ENCODE measurements around the gene TRAPPC10. TPM values are rescaled to one million over a fixed set of nuclear protein-coding genes. Genes with fewer than 3 reads are reported as not detected.
"Not testable (repeated sequence)": the region's sequence is repeated elsewhere in the genome, so short reads cannot be mapped to it uniquely, and the experiment has no call there.

The TRAPPC10 gene
- total RNA-seq, 4 donors from 2014 or later: 20.9 to 31.9 (median 31.2) TPM

DNA sequence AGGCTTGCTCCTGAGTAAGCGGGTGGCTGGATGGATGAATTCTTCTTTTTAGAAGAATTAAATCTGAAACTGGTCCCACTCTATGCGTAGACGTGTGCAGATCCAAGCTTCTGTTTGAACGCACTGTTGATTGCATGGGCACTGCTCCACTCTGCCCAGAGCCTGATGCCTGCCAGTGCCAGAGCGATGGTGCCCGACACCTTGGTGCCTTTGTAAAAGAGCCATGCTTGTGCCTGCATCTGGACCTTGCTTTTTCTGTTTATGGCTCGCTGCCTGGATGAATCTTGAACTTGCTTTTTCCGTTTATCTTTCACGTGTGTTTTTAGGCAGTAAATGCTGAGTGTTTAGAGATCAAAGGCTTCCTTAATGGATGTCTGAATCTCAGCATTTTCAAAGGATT is 80.1 kb downstream of the TRAPPC10 start:
- 91 to 92% methylated on average over 9 of the region's 9 CpGs for WGBS, 2 donors
- intact Hi-C loops (cut with DNase I; ENCODE audit: low total_unique reads): no loop called here
- no peak overlapping the region for H3K4me3 ChIP-seq (ENCODE audit: low read depth, poor library complexity, severe bottlenecking)
- TF ChIP-seq, protein P1, sequence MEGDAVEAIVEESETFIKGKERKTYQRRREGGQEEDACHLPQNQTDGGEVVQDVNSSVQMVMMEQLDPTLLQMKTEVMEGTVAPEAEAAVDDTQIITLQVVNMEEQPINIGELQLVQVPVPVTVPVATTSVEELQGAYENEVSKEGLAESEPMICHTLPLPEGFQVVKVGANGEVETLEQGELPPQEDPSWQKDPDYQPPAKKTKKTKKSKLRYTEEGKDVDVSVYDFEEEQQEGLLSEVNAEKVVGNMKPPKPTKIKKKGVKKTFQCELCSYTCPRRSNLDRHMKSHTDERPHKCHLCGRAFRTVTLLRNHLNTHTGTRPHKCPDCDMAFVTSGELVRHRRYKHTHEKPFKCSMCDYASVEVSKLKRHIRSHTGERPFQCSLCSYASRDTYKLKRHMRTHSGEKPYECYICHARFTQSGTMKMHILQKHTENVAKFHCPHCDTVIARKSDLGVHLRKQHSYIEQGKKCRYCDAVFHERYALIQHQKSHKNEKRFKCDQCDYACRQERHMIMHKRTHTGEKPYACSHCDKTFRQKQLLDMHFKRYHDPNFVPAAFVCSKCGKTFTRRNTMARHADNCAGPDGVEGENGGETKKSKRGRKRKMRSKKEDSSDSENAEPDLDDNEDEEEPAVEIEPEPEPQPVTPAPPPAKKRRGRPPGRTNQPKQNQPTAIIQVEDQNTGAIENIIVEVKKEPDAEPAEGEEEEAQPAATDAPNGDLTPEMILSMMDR (IDR thresholded peaks at IDR 0.05): no peak
- TF ChIP-seq POLR2A (IDR thresholded peaks at IDR 0.05): no peak
- peak; percentile 5 to 42 for DNase-seq (ENCODE audit: low spot score in 2 of 2)

DNA sequence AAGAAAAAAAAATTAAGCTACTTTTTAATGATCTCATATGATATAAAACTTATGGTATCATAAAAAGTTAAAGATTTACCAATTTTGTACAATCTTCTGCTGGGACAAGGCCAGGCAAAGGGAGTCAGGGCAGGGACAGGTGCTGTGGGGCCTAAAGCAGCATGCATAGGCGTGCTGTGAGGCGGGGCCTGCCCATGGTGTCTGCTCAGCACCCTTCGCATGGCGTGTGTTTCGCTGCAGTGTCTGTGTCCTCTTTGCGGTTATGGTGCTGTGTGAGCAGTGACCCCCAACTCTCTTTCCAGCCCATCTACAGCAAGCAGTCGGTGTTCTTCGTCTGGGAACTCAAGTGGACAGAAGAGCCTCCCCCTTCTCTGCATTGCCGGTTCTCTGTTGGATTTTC is 81.7 kb downstream of the TRAPPC10 start:
- no peak for TF ChIP-seq POLR2A (IDR thresholded peaks at IDR 0.05)
- TF ChIP-seq, protein P1 (IDR thresholded peaks at IDR 0.05): no peak
- no peak overlapping the region for H3K4me3 ChIP-seq (ENCODE audit: low read depth, poor library complexity, severe bottlenecking)
- peak in 1 of 2 donors; percentile 61 for DNase-seq (ENCODE audit: low spot score in 2 of 2)
- 84 to 87% methylated on average over 9 of the region's 9 CpGs for WGBS, 2 donors
- intact Hi-C loops (cut with DNase I; ENCODE audit: low total_unique reads): no loop called here

DNA sequence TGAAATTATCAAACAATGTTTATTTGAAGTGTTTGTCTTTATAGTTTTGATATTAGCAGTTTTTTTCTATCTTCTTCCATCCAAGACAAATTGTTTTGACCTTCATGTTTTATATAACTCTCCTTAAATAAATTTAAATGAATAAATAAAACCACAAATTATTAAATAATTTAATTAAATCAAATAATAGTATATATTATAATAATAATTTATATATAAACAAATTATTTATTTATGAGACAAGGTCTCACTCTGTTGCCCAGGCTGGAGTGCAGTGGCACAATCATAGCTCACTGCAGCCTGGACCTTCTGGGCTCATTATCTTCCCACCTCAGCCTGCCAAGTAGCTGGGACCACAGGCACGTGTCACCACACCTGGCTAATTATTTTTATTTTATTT is 82.7 kb downstream of the TRAPPC10 start:
- DNase-seq (ENCODE audit: low spot score in 2 of 2): no peak
- TF ChIP-seq, protein P1 (IDR thresholded peaks at IDR 0.05): no peak
- no peak for TF ChIP-seq POLR2A (IDR thresholded peaks at IDR 0.05)
- WGBS, 2 donors: 64 to 74% methylated on average over 1 of the region's 1 CpG
- intact Hi-C loops (cut with DNase I; ENCODE audit: low total_unique reads): no loop called here
- H3K4me3 ChIP-seq (ENCODE audit: low read depth, poor library complexity, severe bottlenecking): no peak overlapping the region

- DNase-seq (ENCODE audit: low spot score in 2 of 2); H3K4me3 ChIP-seq (ENCODE audit: low read depth, poor library complexity, severe bottlenecking); intact Hi-C loops (cut with DNase I; ENCODE audit: low total_unique reads): not testable (repeated sequence)
- no CpG with 5 or more reads among the region's 6 CpGs for WGBS, 2 donors
These were observed 86.4 kb downstream of the TRAPPC10 start for GRCh38 chr21:44098507-44098906.

- intact Hi-C loops (cut with DNase I; ENCODE audit: low total_unique reads); DNase-seq (ENCODE audit: low spot score in 2 of 2); H3K4me3 ChIP-seq (ENCODE audit: low read depth, poor library complexity, severe bottlenecking): not testable (repeated sequence)
- WGBS, 2 donors: no CpG with 5 or more reads among the region's 13 CpGs
These were observed 86.9 kb downstream of the TRAPPC10 start for GRCh38 chr21:44098964-44099363.

DNA sequence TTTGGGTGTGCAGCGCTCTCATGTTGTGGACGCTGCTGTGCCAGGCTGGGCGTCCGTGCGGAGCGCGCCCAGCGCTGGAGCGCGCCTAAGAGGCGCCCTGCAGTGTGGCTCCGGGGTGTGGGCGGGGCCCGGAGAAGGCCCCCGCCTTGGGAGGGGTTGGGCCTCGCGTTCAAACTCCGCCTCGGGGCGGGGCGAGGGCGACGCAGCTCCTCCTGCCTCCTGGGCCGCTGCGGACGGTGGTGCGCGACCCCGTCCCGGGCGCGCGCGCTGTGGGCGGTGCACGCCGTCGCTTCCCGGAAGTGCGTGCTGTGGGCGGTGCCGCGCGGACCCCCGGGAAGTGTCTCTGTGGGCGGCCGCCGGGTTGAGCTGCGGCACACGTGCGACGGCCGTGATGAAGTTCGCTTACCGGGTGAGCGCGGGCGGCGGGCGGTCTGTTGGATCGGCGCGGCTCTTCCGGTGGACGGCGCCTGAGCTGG is 95.0 kb downstream of the TRAPPC10 start, which contains the start of gene PWP2:
PWP2 (plus strand) TSS at position 374 of the 476 bp plus-strand sequence; CDS start at position 392, 18 bp downstream.
- intact Hi-C loops (cut with DNase I; ENCODE audit: low total_unique reads): not testable (repeated sequence)
- DNase-seq (ENCODE audit: low spot score in 2 of 2): peak; percentile 9 to 83
- no CpG with 5 or more reads among the region's 66 CpGs for WGBS, 2 donors

DNA sequence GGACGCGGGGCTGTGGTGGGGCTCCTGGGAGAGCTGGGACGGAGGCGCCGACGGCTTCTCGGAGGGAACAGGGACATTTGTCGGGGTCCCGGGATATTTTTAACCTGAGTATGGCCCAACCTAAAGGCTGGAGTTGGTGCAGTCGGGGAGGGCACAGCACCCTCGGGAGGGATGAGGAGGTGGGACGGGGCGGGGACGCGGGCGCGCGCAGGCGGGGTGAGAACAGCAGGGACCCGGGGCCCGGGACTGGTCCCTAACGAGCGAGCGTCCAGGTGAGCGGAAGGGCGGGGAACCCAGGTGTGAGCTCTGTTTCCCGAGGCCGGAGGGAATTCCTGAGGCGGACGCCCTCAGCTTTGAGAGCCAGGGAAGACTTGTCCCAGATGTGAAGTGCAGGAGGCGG is 95.5 kb downstream of the TRAPPC10 start:
- H3K4me3 ChIP-seq (ENCODE audit: low read depth, poor library complexity, severe bottlenecking); DNase-seq (ENCODE audit: low spot score in 2 of 2); intact Hi-C loops (cut with DNase I; ENCODE audit: low total_unique reads): not testable (repeated sequence)
- no CpG with 5 or more reads among the region's 31 CpGs for WGBS, 2 donors

More for the DNA sequence above, 95.0 kb downstream of the TRAPPC10 start, which contains the start of gene PWP2:
- not testable (repeated sequence) for H3K4me3 ChIP-seq (ENCODE audit: low read depth, poor library complexity, severe bottlenecking)

GRCh38 chr21:44113702-44114371 is 101.7 kb downstream of the TRAPPC10 start:
- H3K4me3 ChIP-seq (ENCODE audit: low read depth, poor library complexity, severe bottlenecking); intact Hi-C loops (cut with DNase I; ENCODE audit: low total_unique reads); DNase-seq (ENCODE audit: low spot score in 2 of 2): not testable (repeated sequence)
- no CpG with 5 or more reads among the region's 33 CpGs for WGBS, 2 donors

GRCh38 chr21:44122131-44122530 is 110.0 kb downstream of the TRAPPC10 start:
- H3K4me3 ChIP-seq (ENCODE audit: low read depth, poor library complexity, severe bottlenecking); DNase-seq (ENCODE audit: low spot score in 2 of 2); intact Hi-C loops (cut with DNase I; ENCODE audit: low total_unique reads): not testable (repeated sequence)
- WGBS, 2 donors: no CpG with 5 or more reads among the region's 10 CpGs

GRCh38 chr21:44127827-44128226 is 115.7 kb downstream of the TRAPPC10 start:
- H3K4me3 ChIP-seq (ENCODE audit: low read depth, poor library complexity, severe bottlenecking); intact Hi-C loops (cut with DNase I; ENCODE audit: low total_unique reads); DNase-seq (ENCODE audit: low spot score in 2 of 2): not testable (repeated sequence)
- WGBS, 2 donors: no CpG with 5 or more reads among the region's 19 CpGs

DNA sequence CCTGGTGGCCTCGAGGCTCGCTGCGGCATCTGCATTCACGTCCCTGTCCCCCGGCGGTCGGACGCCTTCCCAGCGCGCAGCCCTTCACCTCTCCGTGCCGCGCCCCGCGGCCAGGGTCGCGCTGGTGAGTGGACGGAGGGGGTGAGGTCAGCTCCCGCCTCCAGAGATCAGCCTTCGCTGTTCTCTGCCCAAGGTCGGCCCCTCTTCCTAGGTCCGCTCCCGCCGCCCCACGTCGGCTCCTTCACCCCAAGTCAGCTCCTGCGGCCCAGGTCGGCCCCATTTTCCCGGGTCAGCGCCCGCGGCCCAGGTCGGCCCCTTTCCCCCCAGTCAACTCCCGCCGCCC is 121.6 kb downstream of the TRAPPC10 start:
- intact Hi-C loops (cut with DNase I; ENCODE audit: low total_unique reads); H3K4me3 ChIP-seq (ENCODE audit: low read depth, poor library complexity, severe bottlenecking); DNase-seq (ENCODE audit: low spot score in 2 of 2): not testable (repeated sequence)
- no CpG with 5 or more reads among the region's 35 CpGs for WGBS, 2 donors

- DNase-seq (ENCODE audit: low spot score in 2 of 2); intact Hi-C loops (cut with DNase I; ENCODE audit: low total_unique reads); H3K4me3 ChIP-seq (ENCODE audit: low read depth, poor library complexity, severe bottlenecking): not testable (repeated sequence)
- no CpG with 5 or more reads among the region's 8 CpGs for WGBS, 2 donors
These were observed 122.6 kb downstream of the TRAPPC10 start for GRCh38 chr21:44134732-44135131.

Measured in lower leg skin (tissue), 4 donors.